Endothelial cell of umbilical vein (primary cell): ENCODE measurements around the gene DMXL1. TPM values are rescaled to one million over a fixed set of nuclear protein-coding genes. Genes with fewer than 3 reads are reported as not detected.

ENCODE experiments used
- BruUV-seq: library from RNA; stranded (reverse); fragments of 400-500 nt; replicated peaks from 2 replicates; lab custom pipeline; 2021; lab: Mats Ljungman, UMichigan
- CTCF ChIA-PET: fragments of 300-600, 350-600 bp; sonication (Branson Sonifier 250); formaldehyde crosslinking; loops from one replicate; lab custom pipeline; 2021; ENCODE audit warnings: antibody characterized with exemption, inconsistent platforms; lab: Charles Lee
- POLR2A ChIA-PET: fragments of 300-600, 350-600 bp; sonication (Branson Sonifier 250); formaldehyde crosslinking; loops from one replicate; lab custom pipeline; 2021; ENCODE audit warnings: antibody characterized with exemption, inconsistent platforms; lab: Charles Lee
- DNase-seq: peaks from one replicate; pipeline ENCODE4 v3.0.0-alpha.2; 2011; ENCODE audit warnings: low read depth, low spot score
- FAIRE-seq: peaks from 2 replicates; lab custom pipeline; 2011; peaks lifted over from hg19 to GRCh38; lab: Jason Lieb, UNC
- H2AFZ ChIP-seq: 2 replicates; pipeline ENCODE4 v1.6.0; 2012; ENCODE audit warnings: low read depth, low read length, control low read depth, inconsistent platforms
- H3K27ac ChIP-seq: 2 replicates; pipeline ENCODE4 v1.5.1; 2011; ENCODE audit warnings: low read depth, mild to moderate bottlenecking, control low read depth, low read length, moderate library complexity; ENCODE audit not compliant: insufficient read depth
- H3K27me3 ChIP-seq, 2 experiments: 2 replicates each; pipeline versions ENCODE4 v1.6.0 to v1.6.1; 2011; ENCODE audit warnings: low read length in 2 of 2, mixed read lengths in 1 of 2; ENCODE audit not compliant: control insufficient read depth in 2 of 2, insufficient read depth in 2 of 2
- H3K36me3 ChIP-seq, 2 experiments: 2 replicates in 1 of 2; 3 replicates in 1 of 2; pipeline ENCODE4 v1.5.1; 2011; ENCODE audit warnings: low read length in 2 of 2, mild to moderate bottlenecking in 1 of 2, moderate library complexity in 1 of 2; ENCODE audit not compliant: control insufficient read depth in 2 of 2, insufficient read depth in 2 of 2; ENCODE audit errors: extremely low read depth in 1 of 2
- H3K4me1 ChIP-seq: 3 replicates; pipeline ENCODE4 v1.5.1; 2011; ENCODE audit warnings: mild to moderate bottlenecking, low read length; ENCODE audit not compliant: control insufficient read depth, insufficient read depth; ENCODE audit errors: extremely low read depth
- H3K4me2 ChIP-seq: 2 replicates; pipeline ENCODE4 v1.6.1; 2011; ENCODE audit warnings: low read length, control low read depth, mixed read lengths; ENCODE audit not compliant: insufficient read depth
- H3K4me3 ChIP-seq, 3 experiments: fragments of 200-600 bp in 1 of 3; sonication (generic), shearing (Covaris generic) in 1 of 3; replicated peaks in 1 of 3; 2 replicates each; pipeline ENCODE4 v1.5.1; 2011 to 2016; ENCODE audit warnings: control low read depth in 3 of 3, low read length in 3 of 3, mild to moderate bottlenecking in 2 of 3, inconsistent platforms in 1 of 3, low read depth in 1 of 3, moderate library complexity in 1 of 3; ENCODE audit not compliant: insufficient read depth in 1 of 3
- H3K79me2 ChIP-seq: 2 replicates; pipeline ENCODE4 v1.6.0; 2012; ENCODE audit warnings: low read length, inconsistent platforms; ENCODE audit not compliant: control insufficient read depth, insufficient read depth
- H3K9ac ChIP-seq: replicated peaks from 2 replicates; pipeline ENCODE3; 2011; ENCODE audit warnings: low read length, control low read depth; ENCODE audit not compliant: insufficient read depth; ENCODE audit errors: extremely low read depth
- H3K9me1 ChIP-seq: replicated peaks from 3 replicates; pipeline ENCODE4 v1.6.0; 2011; ENCODE audit warnings: mild to moderate bottlenecking, low read length; ENCODE audit not compliant: control insufficient read depth, insufficient read depth; ENCODE audit errors: extremely low read depth
- H3K9me3 ChIP-seq: replicated peaks from 2 replicates; pipeline ENCODE4 v1.5.1; 2012; ENCODE audit warnings: low read length, inconsistent platforms; ENCODE audit not compliant: control insufficient read depth, insufficient read depth
- H4K20me1 ChIP-seq: replicated peaks from 2 replicates; pipeline ENCODE3; 2011; ENCODE audit warnings: mild to moderate bottlenecking, low read length; ENCODE audit not compliant: control insufficient read depth, insufficient read depth; ENCODE audit errors: extremely low read depth
- CTCF ChIP-seq, 2 donors: IDR thresholded peaks; 1 replicate in 1 of 2; 2 replicates in 1 of 2; pipeline ENCODE4 v1.5.1; 2011; ENCODE audit warnings: low read length in 2 of 2, mild to moderate bottlenecking in 2 of 2, moderate library complexity in 2 of 2, control low read depth in 1 of 2, inconsistent platforms in 1 of 2, low read depth in 1 of 2; ENCODE audit not compliant: insufficient read depth in 1 of 2; ENCODE audit errors: extremely low read depth in 1 of 2
- EZH2 ChIP-seq: IDR thresholded peaks from 2 replicates; pipeline ENCODE4 v1.6.1; 2012; ENCODE audit warnings: borderline replicate concordance, low read depth, mild to moderate bottlenecking, moderate library complexity, low read length, inconsistent platforms; ENCODE audit not compliant: severe bottlenecking
- FOS ChIP-seq: IDR thresholded peaks from 2 replicates; pipeline ENCODE4 v1.6.1; 2011; ENCODE audit warnings: mild to moderate bottlenecking, low read length, moderate library complexity, borderline replicate concordance; ENCODE audit not compliant: insufficient read depth
- GATA2 ChIP-seq: IDR thresholded peaks from 2 replicates; pipeline ENCODE4 v1.7.0; 2011; ENCODE audit warnings: low read depth, mild to moderate bottlenecking, moderate library complexity, mixed read lengths, low read length; ENCODE audit not compliant: insufficient read length, insufficient read depth
- JUN ChIP-seq: IDR thresholded peaks from 2 replicates; pipeline ENCODE4 v1.6.1; 2011; ENCODE audit warnings: borderline replicate concordance, low read depth; ENCODE audit not compliant: insufficient read length, insufficient read depth
- MAX ChIP-seq: IDR thresholded peaks from 2 replicates; pipeline ENCODE4 v1.6.1; 2011; ENCODE audit not compliant: insufficient read depth, insufficient read length
- POLR2A ChIP-seq: IDR thresholded peaks from 2 replicates; pipeline ENCODE4 v1.6.1; 2012; ENCODE audit warnings: low read depth, mild to moderate bottlenecking, control low read depth, low read length
- POLR2AphosphoS5 ChIP-seq: IDR thresholded peaks from 2 replicates; pipeline ENCODE4 v1.6.1; 2012; ENCODE audit warnings: low read depth, mild to moderate bottlenecking, control low read depth, low read length, moderate library complexity; ENCODE audit not compliant: insufficient read depth
- dilution Hi-C: fragments of 300-500 bp; cut with MboI; formaldehyde crosslinking; loops from one replicate; pipeline ENCODE4 v1.15.0; 2019; ENCODE audit warnings: low sequenced_read_pairs; ENCODE audit not compliant: extremely low pct_ligation_motif_present
- intact Hi-C: fragments of 100-400 bp; cut with micrococcal nuclease; formaldehyde crosslinking; loops from one replicate; pipeline ENCODE4 v1.10.0; 2022
- polyA plus RNA-seq, 4 experiments: library from polyadenylated mRNA; depleted of rRNA in 3 of 4; stranded (reverse) in 3 of 4; unstranded in 1 of 4; fragments of >200 nt; gene quantifications; 2 replicates each; pipeline versions ENCODE4 v1.2.1 to v1.2.3, GENCODE V29; 2011 to 2012; ENCODE audit warnings: missing spikeins in 1 of 4
- total RNA-seq: library from RNA; stranded (reverse); gene quantifications from 2 replicates; pipeline ENCODE4 v1.2.3, GENCODE V29; 2021

Gene DMXL1
- total and polyA plus RNA-seq, 2 donors (not counting 3 experiments of a cell fraction or from before 2014, with no cell fraction given), result 5.4 to 24.7 TPM

DNA sequence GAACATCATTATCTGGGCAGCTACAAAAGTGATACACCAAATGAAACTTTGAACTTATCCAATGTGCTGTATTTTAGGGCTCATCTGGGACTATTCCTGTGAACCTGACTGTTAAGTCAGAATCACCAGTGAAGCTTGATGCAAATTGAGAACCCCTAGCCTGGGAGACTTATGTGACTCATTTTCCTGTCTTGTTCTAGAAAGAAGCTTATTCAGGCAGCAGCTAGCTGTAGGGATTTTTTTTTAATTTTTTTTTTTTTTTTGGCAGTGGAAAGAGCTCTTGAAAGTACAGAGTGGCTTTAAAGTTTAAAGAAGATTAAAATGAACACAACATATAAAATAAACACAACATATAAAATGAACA, 203.9 kb downstream of the DMXL1 start:
- H3K9me3 ChIP-seq, result no peaks in the 10 kb centered on the region
- FAIRE-seq, result peak; percentile 97
- no peaks in the 10 kb centered on the region for H3K79me2 ChIP-seq
- no TSS peak for BruUV-seq
- DNase-seq, result peak; percentile 79
- no peak overlapping the region for H3K9ac ChIP-seq
- no peak overlapping the region for H2AFZ ChIP-seq
- CTCF ChIA-PET, result interaction anchor here (0.7 to 3.5 kb wide), 12 partner anchors 11 to 160 kb away, joined by 3 to 25 read pairs (median 4); no protein-coding TSS in a partner anchor
- intact Hi-C loops (loop anchor here (1.0 kb wide), 1 partner anchor 29 kb away; no protein-coding TSS in a partner anchor), dilution Hi-C loops (no loop called here)
- H3K27ac ChIP-seq, result peak overlapping the region; percentile 44
- H3K4me1 ChIP-seq, result peaks cover 16% of the 10 kb centered on the region
- TF ChIP-seq FOS, result peak; percentile 80
- no peak for TF ChIP-seq GATA2
- no peak for TF ChIP-seq POLR2AphosphoS5
- no peak for TF ChIP-seq POLR2A
- TF ChIP-seq JUN, result peak; percentile 33
- TF ChIP-seq EZH2, result no peak
- no peak for TF ChIP-seq CTCF (IDR thresholded peaks at IDR 0.05; ENCODE audit: extremely low read depth in 1 of 2, insufficient read depth in 1 of 2, low read depth in 1 of 2, low read length in 2 of 2)
- TF ChIP-seq MAX, result no peak
- no peaks in the 10 kb centered on the region for H3K36me3 ChIP-seq
- no peaks in the 10 kb centered on the region for H4K20me1 ChIP-seq
- H3K9me1 ChIP-seq, result no peaks in the 10 kb centered on the region
- POLR2A ChIA-PET, result interaction anchor here (0.6 to 1.0 kb wide), 2 partner anchors 29 to 49 kb away, joined by 5 to 6 read pairs; no protein-coding TSS in a partner anchor
- H3K27me3 ChIP-seq, result no peaks in the 10 kb centered on the region
- no peak overlapping the region for H3K4me3 ChIP-seq
- H3K4me2 ChIP-seq, result peak overlapping the region; percentile 48
